ENCODE measurements around the gene KRT15.

Gene KRT15

DNA sequence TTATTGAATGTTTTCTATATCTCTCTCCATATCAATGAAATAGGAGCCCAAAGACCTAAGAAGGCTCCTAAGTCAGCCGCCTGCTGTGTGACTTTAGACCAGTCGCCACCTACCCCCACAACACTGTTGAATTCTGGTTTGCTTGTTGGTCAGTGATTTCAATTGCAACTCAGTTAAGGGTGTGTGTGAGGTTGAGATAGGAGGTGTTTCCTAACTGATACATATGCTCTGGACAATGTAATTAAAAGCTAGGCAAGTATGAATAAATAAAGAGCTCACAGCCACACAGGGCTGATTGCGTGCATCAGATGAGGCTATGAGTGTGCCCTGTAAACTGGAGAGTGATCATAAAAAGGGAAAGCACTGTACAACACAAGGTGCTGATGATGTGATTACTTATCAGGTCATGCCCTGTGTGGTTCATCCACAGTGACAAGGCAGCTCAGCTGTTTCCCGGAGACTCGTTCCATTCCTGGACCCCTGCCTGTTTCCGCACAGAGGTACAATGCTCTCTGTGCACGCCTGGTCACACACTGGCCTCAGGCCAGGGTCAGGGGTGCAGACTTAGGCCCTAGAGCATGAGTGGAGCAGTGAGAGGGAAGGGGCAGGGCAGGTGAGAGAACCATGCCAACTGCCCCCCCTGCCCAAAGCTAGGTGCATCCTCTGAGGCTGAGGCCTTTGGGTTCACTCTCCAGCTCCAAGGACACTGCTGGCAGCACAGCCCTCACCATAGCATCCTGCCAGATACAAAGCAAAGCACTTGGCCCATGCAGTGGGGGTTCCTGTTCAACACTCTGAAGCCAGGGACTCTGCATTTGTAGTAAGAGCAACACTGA lies 34.5 kb downstream of the KRT15 start:
- DNase-seq: no peak

- no peak for DNase-seq
Measured at GRCh38 chr17:41483531-41483930, 35.2 kb downstream of the KRT15 start.

DNA sequence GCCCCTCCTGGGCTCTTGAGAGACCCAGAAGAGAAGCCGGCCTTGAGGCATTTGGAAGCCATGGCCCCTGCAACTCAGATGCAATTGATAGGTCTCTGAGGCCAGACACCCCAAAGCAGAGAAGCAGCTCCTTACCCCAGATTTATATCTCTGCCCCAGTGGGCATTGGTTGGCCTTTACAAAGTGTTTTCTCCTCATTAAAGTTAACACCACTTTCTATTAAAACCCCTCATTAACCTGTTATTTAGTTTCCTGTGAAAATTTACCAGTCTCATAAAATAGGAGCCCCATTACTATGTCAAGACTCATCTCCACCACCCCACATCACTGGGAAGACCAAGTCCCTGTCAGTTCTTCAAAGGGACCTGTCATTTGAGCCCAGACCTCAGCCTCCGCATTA lies 37.7 kb downstream of the KRT15 start, which contains the start of gene KRT35:
Gene KRT35 (minus strand): TSS at position 116 of the 400 bp plus-strand sequence. CDS start 54 bp downstream, at position 62.
- DNase-seq: no peak

DNA sequence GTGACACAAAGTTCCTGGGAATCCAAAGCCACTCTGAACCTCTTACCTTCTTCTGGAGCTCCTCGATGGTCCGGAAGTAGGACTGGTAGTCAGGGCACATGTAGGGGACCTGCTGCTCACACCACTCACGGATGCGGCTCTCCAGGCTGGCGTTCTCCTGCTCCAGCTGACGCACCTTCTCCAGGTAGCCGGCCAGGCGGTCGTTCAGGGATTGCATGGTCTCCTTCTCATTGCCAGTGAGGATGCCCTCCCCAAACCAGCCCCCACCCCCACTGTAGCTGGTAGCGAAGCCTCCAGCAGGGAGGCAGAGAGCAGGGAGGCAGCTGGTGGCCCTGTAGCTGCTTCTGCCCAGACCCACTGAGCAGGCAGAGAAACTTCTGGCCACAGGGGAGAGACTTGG lies 38.1 kb downstream of the KRT15 start:
- no peak for DNase-seq

- no peak for DNase-seq
Measured at GRCh38 chr17:41480136-41480535, 38.6 kb downstream of the KRT15 start.

DNA sequence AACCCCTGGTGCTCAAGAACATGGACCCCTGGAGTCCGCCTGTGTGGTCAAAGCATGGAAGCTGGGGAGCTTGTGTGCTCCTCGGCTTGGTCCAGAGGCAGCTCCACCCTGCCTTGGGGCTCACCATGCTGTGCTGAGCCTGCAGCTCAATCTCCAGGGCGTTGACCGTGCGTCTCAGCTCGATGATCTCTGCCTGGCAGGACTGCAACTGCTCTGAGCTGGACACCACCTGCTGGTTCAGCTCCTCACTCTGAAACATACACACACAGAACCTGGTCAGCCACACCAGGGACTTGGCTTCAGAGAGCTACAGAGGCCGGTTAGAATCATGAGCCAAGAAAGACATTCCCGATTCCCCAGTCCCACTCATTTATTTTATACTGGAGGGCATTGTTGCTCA lies 40.5 kb downstream of the KRT15 start:
- DNase-seq: no peak

- DNase-seq: no peak
Measured at GRCh38 chr17:41476866-41477815, 41.5 kb downstream of the KRT15 start.

DNA sequence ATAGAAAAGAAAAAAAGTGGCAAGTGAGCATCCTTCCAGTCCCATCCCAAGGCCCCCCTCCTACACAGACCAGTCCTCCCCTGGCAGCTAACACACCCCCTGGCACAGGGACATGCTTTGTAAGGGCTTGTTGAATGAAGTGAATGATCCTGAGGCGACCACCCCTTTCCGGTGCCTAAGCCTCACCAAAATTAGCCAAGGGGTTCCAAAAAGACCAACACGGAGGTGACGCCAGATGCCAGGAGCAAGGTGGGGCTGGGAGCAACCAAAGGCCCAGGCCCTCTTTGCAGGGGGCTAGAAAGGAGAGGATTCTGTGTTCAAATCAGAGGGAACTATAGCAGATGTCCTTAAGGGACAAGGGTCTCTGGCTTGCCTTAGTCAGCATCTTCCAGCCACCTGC lies 43.3 kb downstream of the KRT15 start:
- no peak for DNase-seq

DNA sequence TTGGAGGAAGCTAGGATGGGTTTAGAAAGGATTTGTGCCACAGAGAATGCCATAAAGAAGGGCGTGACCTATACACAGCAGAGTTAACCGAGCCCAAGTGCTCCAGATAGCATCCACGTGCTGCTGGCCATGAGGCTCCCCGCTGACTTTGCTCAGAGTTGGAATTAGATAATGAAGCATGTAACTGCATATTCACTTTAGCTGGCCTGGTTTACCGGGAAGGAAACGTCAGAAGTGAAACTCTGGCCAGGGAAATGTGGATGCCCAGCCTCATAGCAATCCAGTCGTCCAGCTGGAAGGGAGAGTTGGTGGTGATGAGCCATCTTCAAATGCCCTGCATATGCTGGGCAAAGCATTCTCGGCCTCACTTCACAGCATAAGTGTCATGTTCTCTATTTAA lies 43.8 kb downstream of the KRT15 start:
- no peak for DNase-seq

DNA sequence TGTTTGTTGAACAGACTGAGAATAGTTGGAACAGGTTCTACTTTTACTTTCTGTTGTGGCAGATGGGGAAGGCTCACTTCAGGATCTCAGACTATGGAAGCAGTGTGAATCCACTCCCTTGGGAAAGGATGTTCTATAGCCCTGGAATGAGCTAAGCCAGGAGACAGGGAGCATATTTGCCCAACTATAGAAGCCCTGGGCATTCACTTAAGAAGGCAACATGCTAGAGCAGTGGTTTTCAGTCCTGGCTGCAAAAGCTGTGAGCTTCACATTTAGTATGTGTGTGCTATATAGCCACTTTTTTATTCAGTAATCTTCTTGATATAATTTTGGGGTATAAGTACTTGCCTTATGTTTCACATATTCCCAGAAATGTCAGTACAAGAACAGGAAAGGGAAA lies 50.3 kb downstream of the KRT15 start:
- no peak for DNase-seq

- DNase-seq: peak in 2 of 56 donors; percentile 12 to 14
Measured at GRCh38 chr17:41467561-41467960, 51.1 kb downstream of the KRT15 start.

- no peak for DNase-seq
Measured at GRCh38 chr17:41466988-41467387, 51.7 kb downstream of the KRT15 start, which contains the start of gene KRT32. Gene KRT32 (minus strand): TSS chr17:41467386. CDS start chr17:41467325, 61 bp downstream.

DNA sequence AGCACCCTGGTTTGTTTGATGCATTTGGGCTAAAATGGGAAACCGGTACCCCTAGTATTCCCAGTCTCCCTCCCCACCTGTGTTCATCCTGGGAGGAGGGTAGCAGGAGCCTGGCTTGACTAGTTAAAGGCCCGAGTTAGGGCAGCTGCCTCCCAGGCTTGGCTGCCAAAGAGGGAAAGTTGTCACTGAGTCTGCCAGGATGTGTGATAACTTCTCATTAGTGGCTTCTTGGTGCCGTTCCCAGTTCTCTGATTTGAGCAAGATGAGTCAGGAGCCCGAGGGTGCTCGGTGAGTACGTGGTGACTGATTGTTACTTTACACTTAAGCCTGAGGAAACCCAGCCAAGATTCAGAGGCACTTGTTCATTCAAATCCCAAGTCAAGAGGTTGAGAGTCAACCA lies 54.0 kb downstream of the KRT15 start:
- peak in 18 of 56 donors; percentile 2 to 60 (median 22) for DNase-seq

DNA sequence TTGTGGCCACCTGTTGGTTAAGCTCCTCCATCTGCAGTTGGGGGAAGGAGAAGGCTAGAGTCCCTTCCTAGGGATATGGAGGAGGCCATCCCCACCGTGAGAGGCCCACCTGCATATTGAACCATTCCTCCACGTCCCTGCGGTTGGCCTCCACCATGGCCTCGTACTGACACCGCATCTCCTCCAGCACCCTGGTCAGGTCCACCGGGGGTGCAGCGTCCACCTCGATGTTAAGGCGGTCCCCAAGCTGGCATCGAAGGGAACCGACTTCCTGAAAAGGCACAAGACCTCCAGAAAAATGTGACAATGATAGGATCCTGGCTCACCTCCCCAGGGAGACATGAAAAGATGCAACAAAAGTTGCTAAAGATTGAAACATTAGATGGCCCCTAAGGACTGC lies 54.5 kb downstream of the KRT15 start:
- no peak for DNase-seq

DNA sequence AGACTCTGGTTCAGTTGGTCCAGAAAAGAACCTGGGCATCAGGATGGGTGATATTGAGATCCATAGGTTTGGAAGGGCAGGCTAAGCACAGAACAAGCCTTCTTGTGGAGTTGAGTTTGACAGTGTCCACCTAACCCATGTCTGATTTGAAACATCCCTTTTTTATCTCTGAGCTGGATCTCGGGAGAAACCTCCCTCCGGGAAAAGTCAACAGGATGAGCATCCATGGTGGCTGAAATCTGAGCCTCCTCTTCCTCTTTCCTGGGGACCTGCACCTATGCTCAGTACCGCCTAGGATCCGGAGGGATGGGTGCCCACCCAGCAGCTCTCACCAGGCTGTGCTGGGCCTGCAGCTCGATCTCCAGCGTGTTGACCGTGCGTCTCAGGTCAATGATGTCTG lies 54.9 kb downstream of the KRT15 start:
- DNase-seq: no peak
